DMS53 (cell line): ENCODE results near the gene TMPRSS3.

Experiments used
- DNase-seq: peaks from one replicate; lab custom pipeline; 2025; lab: John Stamatoyannopoulos, UW

TMPRSS3 gene

DNA sequence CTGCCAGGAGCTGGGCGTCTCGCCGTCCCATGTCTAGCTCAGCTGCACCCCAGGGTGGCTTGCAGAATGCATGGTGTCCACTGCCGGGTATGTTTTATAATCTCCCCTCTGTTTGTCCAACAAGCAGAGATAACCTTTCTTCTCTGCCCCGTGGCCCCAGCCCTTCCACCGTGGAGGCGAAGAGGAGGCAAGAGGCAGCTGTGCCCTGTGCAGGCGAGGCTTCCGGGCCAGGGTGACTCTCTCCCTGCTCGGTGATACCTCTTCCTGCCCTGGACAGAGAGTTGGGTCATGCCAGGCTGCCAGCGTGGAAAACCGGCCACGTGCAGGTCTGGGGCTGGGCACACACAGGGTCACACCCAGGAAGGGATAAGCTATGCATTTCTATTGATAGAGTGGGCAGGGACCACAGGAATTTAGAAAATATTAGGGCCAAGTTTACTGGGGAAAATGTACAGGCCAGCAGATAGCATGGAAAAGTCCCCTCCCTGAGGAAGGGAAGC, 44.9 kb downstream of the TMPRSS3 start, which contains the start of gene TFF2:
Gene TFF2, minus strand, starts transcription at position 68 of the 500 bp plus-strand sequence. Its CDS starts 37 bp downstream, at position 31.
- no peak for DNase-seq

DNA sequence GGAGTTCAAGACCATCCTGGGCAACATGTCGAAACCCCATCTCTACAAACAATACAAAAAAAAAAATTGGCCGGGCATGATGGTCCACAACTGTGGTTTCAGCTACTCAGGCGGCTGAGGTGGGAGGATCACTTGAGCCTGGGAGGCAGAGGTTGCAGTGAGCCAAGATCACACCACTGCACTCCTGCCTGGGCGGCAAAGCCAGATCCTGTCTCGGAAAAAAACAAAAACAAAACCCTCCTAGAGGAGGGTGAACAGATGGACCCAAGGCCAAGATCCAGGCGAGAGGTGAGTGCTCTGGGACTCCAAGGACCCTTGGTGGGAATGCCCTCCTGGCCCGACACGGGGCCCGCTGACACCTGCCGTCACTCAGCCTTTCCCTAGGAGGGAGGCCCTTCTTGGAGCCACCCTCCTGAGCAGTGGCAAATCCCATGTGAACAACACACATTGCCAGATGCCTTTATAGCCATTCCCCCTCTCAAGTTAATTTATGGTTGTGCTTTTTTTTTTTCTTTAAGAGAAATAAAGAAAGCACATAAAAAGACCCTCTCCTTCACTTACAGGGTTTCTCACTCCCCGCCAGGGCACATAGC, 45.4 kb downstream of the TMPRSS3 start:
- DNase-seq = no peak

DNA sequence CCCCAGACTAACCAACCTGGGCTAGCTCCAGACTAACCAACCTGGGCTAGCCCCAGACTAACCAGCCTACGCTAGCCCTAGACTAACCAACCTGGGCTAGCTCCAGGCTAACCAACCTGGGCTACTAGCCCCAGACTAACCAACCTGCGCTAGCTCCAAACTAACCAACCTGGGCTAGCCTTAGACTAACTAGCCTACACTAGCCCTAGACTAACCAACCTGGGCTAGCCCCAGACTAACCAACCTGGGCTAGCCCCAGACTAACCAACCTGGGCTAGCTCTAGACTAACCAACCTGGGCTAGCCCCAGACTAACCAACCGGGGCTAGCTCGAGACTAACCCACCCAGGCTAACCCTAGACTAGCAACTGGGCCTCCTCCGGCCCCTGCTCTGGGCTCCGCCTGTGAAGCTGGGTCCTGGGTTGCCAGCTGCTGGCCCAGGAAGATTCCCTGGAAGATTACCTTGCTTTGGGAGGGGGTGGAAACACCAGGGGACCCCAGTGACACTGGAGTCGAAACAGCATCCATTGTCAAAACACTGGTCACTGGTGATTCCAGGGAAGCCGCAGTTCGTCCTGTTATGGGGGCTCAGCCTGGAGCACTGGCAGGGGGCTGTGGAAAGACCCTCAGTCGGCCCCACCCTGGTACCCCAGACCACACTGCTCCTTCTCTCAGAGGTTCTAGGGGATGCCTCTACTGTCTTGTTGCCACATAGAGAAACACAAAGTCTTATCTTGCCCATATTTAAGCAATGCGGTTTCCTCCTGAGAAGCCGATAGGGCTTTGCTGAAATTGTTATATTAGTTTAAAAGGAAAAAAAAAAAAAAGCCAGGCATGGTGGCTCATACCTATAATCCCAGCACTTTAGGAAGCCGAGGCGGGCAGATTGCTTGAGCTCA, 46.2 kb downstream of the TMPRSS3 start:
- no peak for DNase-seq

DNA sequence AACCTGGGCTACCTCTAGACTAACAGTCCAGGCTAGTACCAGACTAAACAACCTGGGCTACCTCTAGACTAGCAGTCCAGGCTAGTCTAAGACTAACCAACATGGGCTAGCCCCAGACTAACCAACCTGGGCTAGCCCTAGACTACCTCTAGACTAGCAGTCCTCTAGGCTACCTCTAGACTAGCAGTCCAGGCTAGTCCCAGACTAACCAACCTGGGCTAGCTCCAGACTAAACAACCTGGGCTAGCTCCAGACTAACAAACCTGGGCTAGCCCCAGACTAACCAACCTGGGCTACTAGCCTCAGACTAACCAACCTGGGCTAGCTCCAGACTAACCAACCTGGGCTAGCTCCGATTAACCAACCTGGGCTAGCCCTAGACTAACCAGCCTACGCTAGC, 47.1 kb downstream of the TMPRSS3 start:
- DNase-seq = no peak

DNA sequence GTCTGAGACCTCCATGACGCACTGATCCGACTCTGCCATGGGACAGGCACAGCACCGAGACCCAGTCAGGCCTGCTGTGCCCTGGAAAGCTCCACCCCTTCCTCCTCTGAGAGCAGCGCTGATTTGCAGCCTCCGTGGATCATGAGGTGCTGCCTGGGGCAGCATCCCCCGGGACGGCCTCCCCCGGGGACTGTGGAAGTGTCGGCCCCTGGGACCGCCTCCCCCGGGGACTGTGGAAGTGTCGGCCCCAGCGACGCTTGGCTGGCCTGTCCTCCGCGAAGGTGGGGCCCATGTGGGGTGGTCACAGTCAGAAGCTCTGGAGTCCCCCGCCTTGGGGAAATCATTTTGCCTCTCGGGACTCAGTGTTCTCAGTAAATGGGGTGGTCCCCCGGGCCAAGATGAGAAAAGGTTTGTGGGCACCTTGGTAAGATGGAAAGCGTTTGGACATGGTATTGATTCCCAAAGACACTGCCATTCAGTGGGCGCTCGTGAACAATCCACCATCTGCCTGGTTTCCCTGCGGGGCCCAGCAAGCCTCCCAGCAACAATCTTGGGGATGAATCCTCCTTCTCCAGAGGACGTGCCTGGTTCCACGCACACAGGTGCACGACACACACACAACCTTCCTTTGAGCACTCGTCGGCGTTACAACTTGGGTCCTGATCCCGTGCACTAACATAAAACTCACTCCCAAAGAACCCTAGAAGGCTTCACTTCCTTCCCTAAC, 48.1 kb downstream of the TMPRSS3 start:
- no peak for DNase-seq

DNA sequence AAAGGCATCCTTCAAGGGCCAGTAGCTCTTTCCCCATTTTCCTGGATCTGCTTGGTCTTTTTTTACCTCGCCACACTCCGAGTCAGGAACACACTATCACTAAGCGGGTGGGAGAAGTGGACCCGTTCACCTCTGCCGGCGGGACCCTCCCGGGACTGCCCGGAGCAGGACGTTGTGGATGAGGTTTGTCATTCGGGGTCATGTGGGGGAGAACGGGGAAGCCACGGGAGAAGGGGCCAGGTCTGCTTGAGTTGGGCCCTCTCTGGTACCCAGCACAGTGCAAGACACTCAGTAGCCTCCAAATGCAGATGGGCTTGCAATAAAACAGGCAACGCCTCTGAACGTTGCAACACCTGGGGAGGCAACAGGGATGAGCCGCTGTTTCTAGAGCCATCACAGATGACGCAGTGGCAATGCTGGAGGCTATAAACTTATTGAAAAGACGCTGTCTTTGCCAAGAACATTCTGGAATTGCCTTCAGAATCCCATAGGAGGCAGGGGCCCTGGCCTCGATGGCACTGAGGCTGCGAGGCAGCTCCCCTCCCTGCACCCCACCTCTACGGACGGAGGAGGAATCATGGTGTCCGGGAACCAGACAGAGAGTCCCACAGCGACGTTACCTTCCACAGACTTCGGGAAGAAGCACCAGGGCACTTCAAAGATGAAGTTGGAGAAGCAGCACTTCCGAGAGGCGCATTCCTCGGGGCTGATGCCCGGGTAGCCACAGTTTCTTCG, 48.8 kb downstream of the TMPRSS3 start:
- no peak for DNase-seq

DNA sequence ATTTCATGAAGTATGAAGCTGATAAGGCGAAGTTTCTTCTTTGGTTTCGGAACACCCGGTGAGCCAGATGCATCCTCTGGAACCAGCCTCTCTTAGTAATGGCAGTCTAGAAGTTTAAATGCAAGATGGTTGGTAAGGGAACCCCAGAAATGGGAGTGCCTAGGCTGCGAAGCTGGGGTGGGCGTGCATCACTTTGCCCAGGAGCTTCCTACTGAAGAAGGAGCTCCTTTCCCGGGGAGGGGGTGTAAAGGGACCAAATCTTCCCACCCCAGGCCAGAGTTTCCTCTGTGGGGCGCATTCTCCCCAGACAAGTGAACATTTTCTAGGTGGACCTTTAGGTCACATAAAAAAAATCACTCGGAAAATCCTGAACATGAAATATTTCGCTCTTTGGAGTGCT, 49.4 kb downstream of the TMPRSS3 start:
- DNase-seq = no peak

DNA sequence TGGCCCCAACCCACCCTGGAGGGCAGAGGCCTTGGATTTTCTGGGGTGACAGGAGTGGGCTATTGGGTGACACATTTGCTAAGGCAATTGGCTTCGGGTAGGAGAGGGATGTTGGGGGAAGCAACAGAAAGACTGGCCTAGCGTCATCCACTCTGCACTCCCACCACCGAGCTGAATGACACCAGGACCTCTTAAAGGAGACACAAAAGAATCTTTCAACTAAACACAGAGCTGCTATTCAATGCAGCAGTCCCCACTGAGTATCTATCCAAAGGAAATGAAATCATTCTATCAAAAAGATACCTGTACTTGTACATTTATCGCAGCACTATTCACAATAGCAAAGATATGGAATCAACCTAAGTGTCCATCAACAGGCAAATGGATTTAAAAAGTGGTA, 51.2 kb downstream of the TMPRSS3 start:
- no peak for DNase-seq

DNA sequence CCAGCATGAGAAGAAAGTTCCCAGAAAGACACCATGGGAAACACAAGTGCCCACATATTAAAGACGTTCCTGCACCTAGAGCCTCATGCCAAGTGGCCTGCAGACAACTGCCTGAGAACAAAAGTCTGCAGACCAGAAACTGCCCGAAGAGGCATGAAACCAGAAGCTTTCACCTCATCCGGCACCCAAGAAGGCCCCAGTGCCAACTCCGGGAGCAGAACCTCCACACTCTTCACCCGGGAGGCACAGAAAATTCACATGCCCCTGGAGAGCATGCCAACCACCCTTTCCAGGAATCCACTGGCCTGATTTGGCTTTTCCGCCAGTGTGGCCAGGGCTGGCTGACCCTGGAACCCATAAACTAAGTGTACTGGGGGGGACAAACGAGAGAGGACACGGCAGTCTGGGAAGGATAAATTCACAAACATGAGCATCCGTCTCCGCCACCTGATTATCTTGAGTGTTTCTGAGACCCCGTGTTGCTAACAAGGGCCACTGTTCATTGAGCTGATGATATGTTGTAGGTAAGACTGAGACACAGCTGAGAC, 51.8 kb downstream of the TMPRSS3 start:
- DNase-seq = no peak

DNA sequence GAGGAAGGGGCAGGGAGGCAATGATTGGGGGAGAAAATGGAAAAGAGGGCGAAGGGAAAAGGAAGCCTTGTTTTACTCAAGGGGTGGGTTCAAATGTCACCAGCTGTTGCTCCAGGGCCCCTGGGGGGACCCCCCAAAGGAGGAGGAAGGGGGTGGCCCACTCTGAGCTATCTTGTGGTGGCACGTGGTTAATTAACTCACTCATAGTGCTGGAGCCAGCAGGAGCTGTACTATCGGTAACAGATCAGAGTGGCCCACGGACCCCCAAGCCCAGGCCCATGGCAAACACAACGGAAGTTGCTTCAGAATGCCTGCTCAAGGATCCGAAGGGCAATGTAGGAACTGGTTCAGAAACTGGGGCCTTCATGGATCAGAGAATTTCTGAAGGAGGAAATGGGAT, 52.3 kb downstream of the TMPRSS3 start:
- DNase-seq = no peak

DNA sequence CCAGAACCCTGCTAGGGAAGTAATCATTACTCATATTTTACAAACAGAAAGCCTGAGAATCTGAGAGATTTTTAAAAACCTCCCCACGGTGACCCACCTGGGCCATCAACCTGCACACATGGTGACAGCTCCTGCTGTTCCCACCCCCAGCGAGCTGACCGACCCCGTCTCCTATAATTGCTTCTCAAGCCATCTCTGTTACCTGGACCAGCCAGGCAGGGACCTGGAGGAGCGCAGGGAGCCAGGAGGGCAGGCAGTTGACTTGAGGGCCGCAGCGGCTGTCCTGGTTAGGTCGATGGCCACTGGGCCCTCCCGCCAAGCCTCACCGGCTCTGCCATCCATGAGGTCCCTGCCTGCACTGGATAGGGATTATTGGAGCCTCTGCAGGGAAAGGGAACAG, 52.8 kb downstream of the TMPRSS3 start:
- DNase-seq = no peak

DNA sequence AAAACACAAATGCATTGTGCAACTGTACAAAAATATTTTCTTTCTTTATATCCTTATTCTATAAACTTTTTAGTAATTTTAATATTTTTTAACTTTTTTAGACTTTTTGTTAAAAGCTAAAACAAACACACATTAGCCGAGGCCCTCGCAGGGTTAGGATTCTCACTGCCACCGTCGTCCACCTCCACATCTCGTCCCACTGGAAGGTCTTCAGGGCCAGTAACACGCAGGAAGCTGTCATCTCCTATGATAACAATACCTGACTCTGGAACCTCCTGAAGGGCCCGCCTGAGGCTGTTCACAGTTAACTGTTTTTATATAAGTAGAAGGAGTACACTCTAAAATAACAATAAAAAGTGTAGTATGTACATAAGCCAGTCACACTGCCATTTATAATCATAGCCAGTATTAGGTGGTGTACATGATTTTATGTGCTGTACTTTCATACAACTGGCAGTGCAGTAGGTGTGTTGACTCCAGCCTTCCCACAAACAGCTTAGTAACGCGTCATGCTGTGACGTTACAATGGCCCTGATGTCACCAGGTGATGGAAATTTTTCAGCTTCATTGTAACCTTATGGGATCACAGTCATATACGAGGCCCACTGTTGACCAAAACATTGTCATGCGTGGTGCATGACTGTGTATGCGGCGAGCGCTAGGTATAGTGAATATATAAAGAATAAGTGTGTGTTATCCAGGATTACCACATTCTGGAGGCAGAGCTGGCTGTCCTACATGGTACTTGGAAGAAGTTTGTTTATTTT, 53.9 kb downstream of the TMPRSS3 start:
- peak; percentile 14 for DNase-seq

DNA sequence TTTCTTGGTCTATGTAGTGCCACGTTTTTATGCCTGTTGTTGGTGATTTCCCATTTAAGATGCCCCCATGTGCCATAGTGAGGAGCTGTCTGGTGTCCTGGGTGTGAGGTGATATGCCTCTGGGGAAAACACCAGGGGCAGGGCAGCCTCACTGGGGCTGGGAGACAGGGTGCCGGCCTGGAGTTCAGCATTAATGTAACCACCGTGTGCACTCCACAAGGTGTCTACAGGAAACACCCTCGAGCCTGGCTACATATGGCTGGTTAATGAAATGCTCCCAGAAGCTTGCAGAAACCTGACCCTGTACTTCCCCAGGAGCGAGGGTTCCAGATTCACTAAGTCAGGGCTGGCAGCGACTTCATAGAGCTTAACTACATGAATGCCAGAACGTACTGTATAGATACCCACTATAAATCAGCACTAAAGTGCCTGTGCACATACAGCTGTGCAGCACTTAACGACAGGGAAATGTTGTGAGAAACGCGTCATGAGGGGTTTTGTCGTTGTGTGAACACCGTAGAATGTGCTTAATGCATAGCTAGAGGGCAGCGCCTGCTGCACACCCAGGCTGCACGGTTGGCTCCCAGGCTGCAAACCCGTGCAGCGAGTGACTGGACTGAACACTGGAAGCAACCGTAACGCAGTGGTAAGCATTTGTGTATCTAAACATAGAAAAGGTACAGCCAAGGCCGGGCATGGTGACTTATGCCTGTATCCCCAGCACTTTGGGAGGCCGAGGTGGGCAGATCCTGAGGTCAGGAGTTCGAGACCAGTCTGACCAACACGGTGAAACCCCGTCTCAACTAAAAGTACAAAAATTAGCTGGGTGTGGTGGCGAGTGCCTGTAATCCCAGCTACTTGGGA, 55.4 kb downstream of the TMPRSS3 start:
- DNase-seq = no peak

DNA sequence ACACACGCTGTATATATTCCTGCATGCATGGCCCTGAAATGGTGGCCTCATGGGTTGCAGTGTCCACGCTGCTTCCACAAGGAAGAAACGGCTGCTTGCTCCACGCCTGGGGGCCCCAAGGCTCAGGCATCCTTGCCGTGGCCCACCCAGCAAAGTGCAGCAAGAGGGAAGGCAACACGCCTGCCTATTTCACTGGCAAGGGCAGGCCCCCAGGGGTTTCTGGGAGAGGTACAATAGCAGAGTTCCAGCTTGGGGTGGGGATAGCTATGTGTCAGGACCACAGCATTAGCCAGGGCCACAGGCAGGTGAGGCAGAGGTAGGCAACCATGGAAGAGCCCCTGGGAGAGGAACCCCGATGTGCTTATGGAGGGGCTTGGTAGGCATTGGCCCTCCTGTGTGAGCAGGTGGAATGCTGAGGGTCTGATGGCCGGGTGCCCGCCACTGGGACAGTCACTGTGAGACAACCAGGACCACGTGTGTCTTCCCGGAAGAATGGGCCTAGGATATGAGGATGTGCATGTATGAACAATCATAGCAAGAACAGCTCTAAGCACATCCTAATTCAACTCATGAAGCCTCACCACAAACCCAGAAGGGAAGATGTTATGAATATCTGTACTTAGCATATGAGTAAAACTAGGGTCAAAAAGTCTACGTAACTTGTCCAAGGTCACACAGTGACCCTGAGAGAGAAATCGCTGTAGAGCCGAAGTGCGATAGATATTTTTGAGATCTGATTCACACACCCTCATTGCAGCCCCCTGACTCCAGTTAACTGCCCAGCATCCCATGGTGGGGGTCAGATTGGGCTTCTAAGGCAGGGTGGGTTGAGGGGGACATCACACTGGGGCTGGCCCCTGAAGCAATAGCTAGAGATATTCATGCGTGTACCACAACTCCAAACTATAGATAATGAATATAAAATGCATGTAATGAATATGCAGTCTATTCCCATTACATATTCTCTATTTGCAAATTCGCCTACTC, 56.8 kb downstream of the TMPRSS3 start:
- no peak for DNase-seq

DNA sequence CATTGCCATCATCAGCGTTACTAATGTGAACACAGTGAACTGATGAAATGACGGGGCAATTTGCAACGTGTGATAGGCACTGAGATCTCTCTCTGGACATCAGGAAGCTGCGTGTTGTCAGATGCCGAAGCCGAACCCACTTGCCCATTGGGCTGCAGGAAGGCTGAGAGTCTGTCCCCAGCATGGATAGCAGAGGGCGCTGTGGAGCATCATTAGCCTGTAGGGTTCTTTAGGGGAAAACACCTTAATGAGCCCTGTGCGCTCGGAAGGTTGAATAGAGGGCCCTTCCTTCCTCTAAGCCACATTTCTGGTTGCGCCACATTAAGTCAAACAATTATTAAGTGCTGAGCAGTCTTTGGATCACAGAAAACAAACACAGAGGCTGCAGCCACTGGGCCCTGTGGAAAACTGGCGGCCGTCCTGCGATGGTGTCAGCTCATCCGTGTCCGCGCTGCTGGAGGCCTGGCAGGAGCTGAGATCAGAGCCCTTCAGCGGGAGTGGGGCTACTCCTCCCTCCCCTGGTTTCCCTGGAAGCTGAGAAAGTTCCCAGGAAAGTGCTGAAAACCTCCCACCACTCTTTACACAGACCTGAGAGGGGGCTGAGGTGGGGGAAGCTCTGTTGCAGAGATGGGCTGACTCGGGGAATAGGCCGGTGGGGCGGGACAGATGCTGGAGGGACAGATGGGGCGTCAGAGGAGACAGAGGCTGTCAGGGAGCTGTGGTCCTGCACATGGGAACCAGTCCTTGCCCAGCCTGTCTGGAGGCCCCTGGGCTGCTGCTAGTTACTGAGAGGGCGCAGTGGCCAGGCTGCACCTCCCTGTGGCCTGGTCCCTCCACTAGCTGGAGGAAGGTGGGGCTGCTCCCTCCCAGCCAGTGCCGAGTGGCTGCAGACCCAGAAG, 57.8 kb downstream of the TMPRSS3 start:
- peak; percentile 93 for DNase-seq

DNA sequence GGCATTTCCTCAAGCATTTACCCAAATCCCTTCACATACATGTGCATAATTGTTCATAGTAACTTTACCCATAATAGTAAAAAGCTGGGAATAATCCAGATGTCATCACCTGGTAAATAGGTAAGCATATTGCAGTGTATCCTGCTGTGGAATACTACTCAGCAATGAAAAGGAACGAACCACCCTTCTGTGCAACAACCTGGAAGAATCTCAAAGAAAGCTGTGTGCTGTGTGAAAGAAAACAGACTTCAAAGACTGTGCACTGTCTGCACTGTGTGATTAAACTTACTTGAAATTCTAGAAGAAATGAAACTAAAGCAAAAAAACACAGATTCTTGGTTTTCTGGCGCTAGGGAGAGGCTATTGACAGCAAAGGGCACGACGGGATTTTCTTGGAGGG, 58.6 kb downstream of the TMPRSS3 start:
- DNase-seq = no peak

DNA sequence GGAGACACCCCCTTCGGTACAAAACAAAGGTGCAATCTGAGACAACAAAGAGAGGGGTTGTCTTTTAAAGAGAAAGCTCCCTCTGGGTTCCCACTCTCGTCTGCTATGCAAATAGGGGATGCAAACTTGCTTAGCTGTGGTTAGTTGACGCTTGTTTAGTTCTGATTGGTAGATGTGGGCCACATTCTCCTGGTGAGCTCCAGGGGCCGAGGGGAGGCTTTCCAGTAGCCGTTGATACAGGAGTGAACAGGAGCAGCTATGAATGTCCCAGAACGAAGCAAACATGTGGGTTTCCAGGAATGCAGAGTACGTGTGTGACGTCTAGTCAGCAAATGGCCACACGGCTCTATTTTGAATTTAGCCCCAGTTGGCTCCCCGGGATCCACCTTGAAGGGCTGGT, 59.8 kb downstream of the TMPRSS3 start:
- no peak for DNase-seq
